ENCODE data around the gene EGLN2. TPM values are rescaled to one million over a fixed set of nuclear protein-coding genes. Genes with fewer than 3 reads are reported as not detected.

EGLN2 gene
- total and polyA plus RNA-seq, 9 of the 15 experiments (the other 6 are each of a cell fraction or from before 2014, with no cell fraction given): 9.6 to 114 (median 71.0) TPM

DNA sequence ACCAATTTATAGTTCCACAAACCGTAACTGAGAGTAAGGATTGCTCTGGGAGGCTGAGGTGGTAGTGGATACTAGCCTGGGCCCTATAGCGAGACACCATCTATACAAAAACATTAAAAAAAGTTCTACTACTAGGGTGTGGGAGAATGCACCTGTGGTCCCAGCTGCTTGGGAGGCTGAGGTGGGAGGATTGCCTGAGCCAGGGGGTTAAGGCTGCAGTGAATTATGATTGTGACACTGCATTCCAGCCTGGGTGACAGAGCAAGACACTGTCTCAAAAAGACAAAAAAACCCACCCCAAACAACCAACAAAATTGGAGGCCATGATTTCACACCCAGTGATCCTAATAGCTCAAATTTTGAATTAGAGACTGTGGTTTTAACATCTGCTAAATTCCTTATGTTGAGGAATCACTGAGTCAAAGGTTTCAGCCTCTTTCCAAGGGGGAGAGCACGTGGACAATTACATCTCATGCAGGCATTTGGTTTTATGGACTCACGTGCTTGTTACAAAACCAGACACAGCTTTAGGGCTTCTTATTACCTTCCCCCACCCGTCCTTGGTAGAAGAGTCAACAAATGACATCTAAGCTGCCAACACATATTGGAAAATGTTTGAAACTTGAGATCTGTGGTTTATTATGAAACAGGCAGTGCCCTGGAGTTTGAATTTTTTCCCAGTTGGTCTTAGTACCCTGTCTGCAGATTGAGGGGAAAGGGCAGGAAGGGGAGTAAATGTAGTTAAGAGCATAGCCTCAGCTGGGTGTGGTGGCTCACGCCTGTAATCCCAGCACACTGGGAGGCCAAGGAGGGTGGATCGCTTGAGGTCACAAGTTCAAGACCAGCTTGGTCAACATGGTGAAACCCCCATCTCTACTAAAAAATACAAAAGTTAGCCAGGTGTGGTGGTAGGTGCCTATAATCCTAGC is 32.8 kb downstream of the EGLN2 start (continued):
- TF ChIP-seq KAT7 (CRISPR knock-in tag; IDR thresholded peaks at IDR 0.05; ENCODE audit: borderline replicate concordance) (no peak), ZSCAN32 (CRISPR knock-in tag; IDR thresholded peaks at IDR 0.05) (no peak), PRMT5 (CRISPR knock-in tag; IDR thresholded peaks at IDR 0.05) (no peak), CBFA2T2 (conservative IDR thresholded peaks at IDR 0.05) (0 out of 2 replicates have a peak, but pooled peaks have one; percentile 16), U2AF1 (optimal IDR thresholded peaks at IDR 0.05; ENCODE audit: low read depth, low read length) (no peak), ZSCAN29 (IDR thresholded peaks at IDR 0.05) (no peak), SREBF1 (IDR thresholded peaks at IDR 0.05; ENCODE audit: borderline replicate concordance, low read depth, low read length) (no peak)
- TF ChIP-seq, protein P1, sequence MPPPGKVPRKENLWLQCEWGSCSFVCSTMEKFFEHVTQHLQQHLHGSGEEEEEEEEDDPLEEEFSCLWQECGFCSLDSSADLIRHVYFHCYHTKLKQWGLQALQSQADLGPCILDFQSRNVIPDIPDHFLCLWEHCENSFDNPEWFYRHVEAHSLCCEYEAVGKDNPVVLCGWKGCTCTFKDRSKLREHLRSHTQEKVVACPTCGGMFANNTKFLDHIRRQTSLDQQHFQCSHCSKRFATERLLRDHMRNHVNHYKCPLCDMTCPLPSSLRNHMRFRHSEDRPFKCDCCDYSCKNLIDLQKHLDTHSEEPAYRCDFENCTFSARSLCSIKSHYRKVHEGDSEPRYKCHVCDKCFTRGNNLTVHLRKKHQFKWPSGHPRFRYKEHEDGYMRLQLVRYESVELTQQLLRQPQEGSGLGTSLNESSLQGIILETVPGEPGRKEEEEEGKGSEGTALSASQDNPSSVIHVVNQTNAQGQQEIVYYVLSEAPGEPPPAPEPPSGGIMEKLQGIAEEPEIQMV (tag; conservative IDR thresholded peaks at IDR 0.05; ENCODE audit: low read depth): no peak
- TF ChIP-seq, protein P2, sequence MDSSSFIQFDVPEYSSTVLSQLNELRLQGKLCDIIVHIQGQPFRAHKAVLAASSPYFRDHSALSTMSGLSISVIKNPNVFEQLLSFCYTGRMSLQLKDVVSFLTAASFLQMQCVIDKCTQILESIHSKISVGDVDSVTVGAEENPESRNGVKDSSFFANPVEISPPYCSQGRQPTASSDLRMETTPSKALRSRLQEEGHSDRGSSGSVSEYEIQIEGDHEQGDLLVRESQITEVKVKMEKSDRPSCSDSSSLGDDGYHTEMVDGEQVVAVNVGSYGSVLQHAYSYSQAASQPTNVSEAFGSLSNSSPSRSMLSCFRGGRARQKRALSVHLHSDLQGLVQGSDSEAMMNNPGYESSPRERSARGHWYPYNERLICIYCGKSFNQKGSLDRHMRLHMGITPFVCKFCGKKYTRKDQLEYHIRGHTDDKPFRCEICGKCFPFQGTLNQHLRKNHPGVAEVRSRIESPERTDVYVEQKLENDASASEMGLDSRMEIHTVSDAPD (CRISPR knock-in tag; IDR thresholded peaks at IDR 0.05): no peak

All from K562 (cell line).